Neural cell (in vitro differentiated cells): ENCODE results near the gene TRIM44.

Source experiments
- CTCF ChIP-seq: fragments of 450-650 bp; IDR thresholded peaks from 2 replicates; pipeline ENCODE4 v1.5.1; 2014; ENCODE audit warnings: antibody characterized with exemption, mild to moderate bottlenecking, moderate library complexity; ENCODE audit not compliant: poor library complexity, severe bottlenecking
- EZH2 ChIP-seq: fragments of 200-600, 300-800 bp; shearing (Covaris generic), sonication (generic); IDR thresholded peaks from 2 replicates; pipeline ENCODE4 v1.6.1; 2014; ENCODE audit warnings: antibody characterized with exemption, low read length, borderline replicate concordance, mild to moderate bottlenecking; ENCODE audit not compliant: insufficient read depth, poor library complexity, severe bottlenecking
- RAD21 ChIP-seq: fragments of 450-650 bp; conservative IDR thresholded peaks from 2 replicates; pipeline ENCODE4 v1.6.1; 2014; ENCODE audit warnings: antibody characterized with exemption, mild to moderate bottlenecking, moderate library complexity
- TAF1 ChIP-seq: IDR thresholded peaks from 2 replicates; pipeline ENCODE4 v1.6.1; 2012; ENCODE audit warnings: low read depth

DNA sequence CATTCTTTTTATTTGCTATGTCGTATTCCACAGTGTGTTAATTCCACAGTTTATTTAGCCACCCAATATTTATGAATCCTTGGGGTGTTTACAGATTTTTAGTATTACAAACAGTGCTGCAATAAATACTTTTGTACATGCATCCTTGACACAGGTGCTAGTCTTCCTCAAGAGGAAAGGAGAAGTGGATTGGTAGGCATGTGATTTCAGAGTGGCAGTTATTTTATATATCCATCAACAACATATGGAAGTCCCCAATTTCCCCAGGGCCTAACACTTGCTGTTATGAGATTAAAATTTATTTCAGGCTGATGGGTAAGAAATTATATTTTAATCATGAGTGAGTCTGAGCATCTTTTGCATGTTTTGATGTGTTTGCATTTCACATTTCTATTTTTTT, 17.9 kb downstream of the TRIM44 start:
- TF ChIP-seq EZH2 (no peak), CTCF (no peak), TAF1 (no peak), RAD21 (no peak)
